Mesenchymal stem cell (in vitro differentiated cells and primary cell): ENCODE measurements around the gene MAVS.

ENCODE experiments used
- DNase-seq: peaks from one replicate; pipeline ENCODE4 v3.0.0-alpha.2; 2013
- H2AFZ ChIP-seq: one replicate; pipeline ENCODE4 v1.6.1; 2013; ENCODE audit warnings: low read depth, mild to moderate bottlenecking, control low read depth, inconsistent platforms, low read length, moderate library complexity
- H2AK5ac ChIP-seq: 2 replicates; pipeline ENCODE4 v1.6.1; 2013; ENCODE audit warnings: low read length, moderate library complexity, mild to moderate bottlenecking, inconsistent platforms; ENCODE audit not compliant: severe bottlenecking
- H2BK120ac ChIP-seq: one replicate; pipeline ENCODE4 v1.6.1; 2013; ENCODE audit warnings: low read depth, mild to moderate bottlenecking, inconsistent platforms, low read length, moderate library complexity
- H2BK12ac ChIP-seq, 2 experiments: one replicate each; pipeline ENCODE4 v1.6.1; 2013; ENCODE audit warnings: inconsistent platforms in 2 of 2, low read length in 2 of 2, mild to moderate bottlenecking in 2 of 2, moderate library complexity in 2 of 2, control low read depth in 1 of 2
- H2BK15ac ChIP-seq: one replicate; pipeline ENCODE4 v1.6.1; 2013; ENCODE audit warnings: mild to moderate bottlenecking, low read depth, inconsistent platforms; ENCODE audit not compliant: poor library complexity, severe bottlenecking
- H2BK5ac ChIP-seq: 2 replicates; pipeline ENCODE4 v1.6.1; 2013; ENCODE audit warnings: low read depth, mild to moderate bottlenecking, low read length, control low read depth, inconsistent platforms; ENCODE audit not compliant: poor library complexity, severe bottlenecking
- H3K14ac ChIP-seq, 2 experiments: one replicate each; pipeline ENCODE4 v1.6.1; 2013; ENCODE audit warnings: inconsistent platforms in 2 of 2, low read length in 2 of 2, control low read depth in 1 of 2, mild to moderate bottlenecking in 1 of 2, moderate library complexity in 1 of 2
- H3K18ac ChIP-seq, 2 experiments: one replicate each; pipeline ENCODE4 v1.6.1; 2013; ENCODE audit warnings: inconsistent platforms in 2 of 2, low read length in 2 of 2, control low read depth in 1 of 2, low read depth in 1 of 2, mild to moderate bottlenecking in 1 of 2
- H3K23ac ChIP-seq, 2 experiments: one replicate each; pipeline ENCODE4 v1.6.1; 2013; ENCODE audit warnings: inconsistent platforms in 2 of 2, low read length in 2 of 2, mild to moderate bottlenecking in 2 of 2, moderate library complexity in 2 of 2, control low read depth in 1 of 2
- H3K27ac ChIP-seq: 2 replicates; pipeline ENCODE4 v1.5.1; 2013; ENCODE audit warnings: mild to moderate bottlenecking, moderate library complexity, low read length, control low read depth, inconsistent platforms; ENCODE audit not compliant: poor library complexity, severe bottlenecking
- H3K27me3 ChIP-seq, 2 experiments: 2 replicates each; pipeline versions ENCODE4 v1.6.1 to v1.7.0; 2013; ENCODE audit warnings: low read length in 2 of 2, mild to moderate bottlenecking in 2 of 2, moderate library complexity in 2 of 2, control low read depth in 1 of 2, inconsistent platforms in 1 of 2; ENCODE audit not compliant: control insufficient read depth in 1 of 2, insufficient read depth in 1 of 2
- H3K36me3 ChIP-seq, 2 experiments: 2 replicates each; pipeline versions ENCODE4 v1.6.1 to v1.7.0; 2013; ENCODE audit warnings: low read length in 2 of 2, control low read depth in 1 of 2, inconsistent platforms in 1 of 2, low read depth in 1 of 2, mild to moderate bottlenecking in 1 of 2; ENCODE audit not compliant: insufficient read depth in 2 of 2, control insufficient read depth in 1 of 2
- H3K4ac ChIP-seq, 2 experiments: one replicate each; pipeline ENCODE4 v1.6.1; 2013; ENCODE audit warnings: inconsistent platforms in 2 of 2, low read length in 2 of 2, mild to moderate bottlenecking in 2 of 2, moderate library complexity in 2 of 2, control low read depth in 1 of 2, low read depth in 1 of 2
- H3K4me1 ChIP-seq: 2 replicates; pipeline ENCODE4 v1.6.1; 2013; ENCODE audit warnings: low read depth, low read length, control low read depth; ENCODE audit not compliant: control insufficient read depth, insufficient read depth
- H3K4me2 ChIP-seq: 2 replicates; pipeline ENCODE4 v1.6.1; 2013; ENCODE audit warnings: low read length, mild to moderate bottlenecking, inconsistent platforms; ENCODE audit not compliant: poor library complexity, severe bottlenecking
- H3K4me3 ChIP-seq, 2 experiments: 2 replicates each; pipeline versions ENCODE4 v1.5.1 to v1.7.0; 2013; ENCODE audit warnings: low read length in 2 of 2, mild to moderate bottlenecking in 2 of 2, control low read depth in 1 of 2, low read depth in 1 of 2; ENCODE audit not compliant: insufficient read depth in 1 of 2
- H3K79me1 ChIP-seq: replicated peaks from 2 replicates; pipeline ENCODE4 v1.6.1; 2013; ENCODE audit warnings: mild to moderate bottlenecking, control low read depth, low read length, inconsistent platforms; ENCODE audit not compliant: poor library complexity, severe bottlenecking
- H3K9ac ChIP-seq: 2 replicates; pipeline ENCODE4 v1.7.0; 2013; ENCODE audit warnings: mild to moderate bottlenecking, low read length, moderate library complexity
- H3K9me3 ChIP-seq: 2 replicates; pipeline ENCODE4 v1.7.0; 2013; ENCODE audit warnings: mild to moderate bottlenecking, low read length; ENCODE audit not compliant: control insufficient read depth
- H4K8ac ChIP-seq: one replicate; pipeline ENCODE4 v1.6.1; 2013; ENCODE audit warnings: inconsistent platforms, mild to moderate bottlenecking, low read length, moderate library complexity
- H4K91ac ChIP-seq: one replicate; pipeline ENCODE4 v1.6.1; 2013; ENCODE audit warnings: mild to moderate bottlenecking, low read length, inconsistent platforms
- WGBS: methylation state at CpG from one replicate; pipeline ENCODE4 v1.1.7; 2013; ENCODE audit warnings: mixed read lengths; 5-methylcytosine and 5-hydroxymethylcytosine counted together

The MAVS gene

GRCh38 chr20:3846378-3846739, 275 bp upstream of the MAVS start:
- H2BK12ac ChIP-seq, result peak overlapping the region; percentile 0 to 69
- H2BK15ac ChIP-seq, result no peak overlapping the region
- whole genome bisulfite sequencing, result 2% methylated on average over 22 of the region's 22 CpGs
- peak overlapping the region; percentile 48 for H3K27ac ChIP-seq
- peak overlapping the region; percentile 95 for H4K8ac ChIP-seq
- H3K27me3 ChIP-seq, result no peaks in the 10 kb centered on the region
- H2AK5ac ChIP-seq, result peak overlapping the region; percentile 7
- H3K9ac ChIP-seq, result peak overlapping the region; percentile 96
- peak overlapping the region; percentile 29 for H2BK120ac ChIP-seq
- peak overlapping the region; percentile 85 for H3K4me2 ChIP-seq
- peaks cover 18% of the 10 kb centered on the region for H3K4me1 ChIP-seq
- no peaks in the 10 kb centered on the region for H3K9me3 ChIP-seq
- H3K18ac ChIP-seq, result peak overlapping the region; percentile 60 to 90
- peak overlapping the region; percentile 1 for H2AFZ ChIP-seq
- peaks cover 10% of the 10 kb centered on the region for H3K79me1 ChIP-seq
- peak overlapping the region; percentile 65 for H4K91ac ChIP-seq
- peaks cover 5 to 13% of the 10 kb centered on the region in 2 experiments for H3K36me3 ChIP-seq
- no peak overlapping the region for H3K23ac ChIP-seq
- peak overlapping the region; percentile 83 to 90 for H3K4ac ChIP-seq
- H3K4me3 ChIP-seq, result peak overlapping the region; percentile 90 to 95
- no peak overlapping the region for H2BK5ac ChIP-seq
- peak overlapping the region in 1 of 2 experiments; percentile 96 for H3K14ac ChIP-seq
- DNase-seq, result no peak

- WGBS, result 46% methylated on average over 8 of the region's 8 CpGs
- Histone ChIP-seq H3K18ac (peak overlapping the region in 1 of 2 experiments; percentile 88), H2BK12ac (no peak overlapping the region), H3K36me3 (peaks cover 7 to 19% of the 10 kb centered on the region in 2 experiments), H3K4me1 (peaks cover 18% of the 10 kb centered on the region), H3K14ac (peak overlapping the region in 1 of 2 experiments; percentile 95), H3K27ac (no peak overlapping the region), H2BK5ac (no peak overlapping the region), H3K4ac (peak overlapping the region; percentile 78 to 96), H3K9ac (peak overlapping the region; percentile 96), H2BK15ac (no peak overlapping the region), H3K4me3 (peak overlapping the region; percentile 90 to 95), H3K79me1 (peaks cover 14% of the 10 kb centered on the region), H3K9me3 (no peaks in the 10 kb centered on the region), H2AK5ac (peak overlapping the region; percentile 8), H3K27me3 (no peaks in the 10 kb centered on the region), H3K23ac (peak overlapping the region in 1 of 2 experiments; percentile 63), H2AFZ (peak overlapping the region; percentile 72), H4K8ac (peak overlapping the region; percentile 81), H3K4me2 (peak overlapping the region; percentile 74), H2BK120ac (no peak overlapping the region), H4K91ac (peak overlapping the region; percentile 93)
- no peak for DNase-seq
These were observed 851 bp downstream of the MAVS start for GRCh38 chr20:3847429-3847940.

- H3K9me3 ChIP-seq, result no peaks in the 10 kb centered on the region
- H2AFZ ChIP-seq, result no peak overlapping the region
- H4K91ac ChIP-seq, result peak overlapping the region; percentile 14
- H2AK5ac ChIP-seq, result no peak overlapping the region
- no peak overlapping the region for H4K8ac ChIP-seq
- peaks cover 14 to 19% of the 10 kb centered on the region in 2 experiments for H3K36me3 ChIP-seq
- H3K4ac ChIP-seq, result peak overlapping the region in 1 of 2 experiments; percentile 41
- H3K14ac ChIP-seq, result no peak overlapping the region
- peak overlapping the region in 1 of 2 experiments; percentile 46 for H3K23ac ChIP-seq
- no peak overlapping the region for H2BK15ac ChIP-seq
- H2BK12ac ChIP-seq, result no peak overlapping the region
- DNase-seq, result no peak
- peaks cover 16% of the 10 kb centered on the region for H3K4me1 ChIP-seq
- H3K79me1 ChIP-seq, result peaks cover 15% of the 10 kb centered on the region
- H3K4me2 ChIP-seq, result no peak overlapping the region
- no peak overlapping the region for H2BK5ac ChIP-seq
- no peak overlapping the region for H3K27ac ChIP-seq
- no peaks in the 10 kb centered on the region for H3K27me3 ChIP-seq
- H2BK120ac ChIP-seq, result no peak overlapping the region
- 100% methylated on average over 1 of the region's 1 CpG for WGBS
- H3K4me3 ChIP-seq, result peak overlapping the region in 1 of 2 experiments; percentile 90
- H3K18ac ChIP-seq, result no peak overlapping the region
- peak overlapping the region; percentile 59 for H3K9ac ChIP-seq
These were observed 1.9 kb downstream of the MAVS start for GRCh38 chr20:3848565-3848964.

- H3K4me1 ChIP-seq, result no peaks in the 10 kb centered on the region
- H3K4me2 ChIP-seq, result no peak overlapping the region
- H3K14ac ChIP-seq, result no peak overlapping the region
- H2BK5ac ChIP-seq, result no peak overlapping the region
- no peak overlapping the region for H4K8ac ChIP-seq
- no peak overlapping the region for H2BK120ac ChIP-seq
- no peak overlapping the region for H3K4ac ChIP-seq
- H3K23ac ChIP-seq, result no peak overlapping the region
- H2BK12ac ChIP-seq, result peak overlapping the region in 1 of 2 experiments; percentile 57
- H2AK5ac ChIP-seq, result no peak overlapping the region
- peaks cover 52% of the 10 kb centered on the region in 2 experiments for H3K36me3 ChIP-seq
- H2BK15ac ChIP-seq, result no peak overlapping the region
- no peak overlapping the region for H3K4me3 ChIP-seq
- DNase-seq, result no peak
- no peaks in the 10 kb centered on the region for H3K9me3 ChIP-seq
- no peaks in the 10 kb centered on the region for H3K27me3 ChIP-seq
- no peak overlapping the region for H3K18ac ChIP-seq
- no peak overlapping the region for H3K9ac ChIP-seq
- no peak overlapping the region for H3K27ac ChIP-seq
- H4K91ac ChIP-seq, result no peak overlapping the region
- H3K79me1 ChIP-seq, result peaks cover 35% of the 10 kb centered on the region
- no peak overlapping the region for H2AFZ ChIP-seq
- WGBS, result 76% methylated on average over 4 of the region's 4 CpGs
These were observed 7.8 kb downstream of the MAVS start for GRCh38 chr20:3854462-3854871.
